ENCODE results near the gene FOLR3.
"Not testable (repeated sequence)": the region's sequence is repeated elsewhere in the genome, so short reads cannot be mapped to it uniquely, and the experiment has no call there.

The FOLR3 gene

DNA sequence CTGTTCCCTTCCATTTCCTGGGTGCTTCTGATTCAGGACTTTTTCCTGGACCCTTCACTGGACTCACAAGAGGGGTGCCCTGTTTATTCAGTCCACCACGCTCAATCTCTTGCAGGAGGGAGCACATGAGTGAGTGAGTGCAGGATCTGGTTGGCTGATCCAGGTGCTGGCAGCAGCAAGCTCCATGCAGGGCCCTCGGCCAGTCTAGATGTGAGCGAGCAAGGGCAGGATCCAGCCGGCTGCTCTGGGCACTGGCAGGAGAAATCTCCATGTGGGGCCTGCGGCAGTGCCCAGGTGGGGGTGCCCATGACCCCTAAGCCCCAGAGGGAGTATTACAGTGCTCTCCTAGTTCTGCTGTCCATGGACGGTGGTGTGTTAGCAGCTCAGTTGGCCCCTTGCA is 11.5 kb upstream of the FOLR3 start:
- DNase-seq, result no peak

DNA sequence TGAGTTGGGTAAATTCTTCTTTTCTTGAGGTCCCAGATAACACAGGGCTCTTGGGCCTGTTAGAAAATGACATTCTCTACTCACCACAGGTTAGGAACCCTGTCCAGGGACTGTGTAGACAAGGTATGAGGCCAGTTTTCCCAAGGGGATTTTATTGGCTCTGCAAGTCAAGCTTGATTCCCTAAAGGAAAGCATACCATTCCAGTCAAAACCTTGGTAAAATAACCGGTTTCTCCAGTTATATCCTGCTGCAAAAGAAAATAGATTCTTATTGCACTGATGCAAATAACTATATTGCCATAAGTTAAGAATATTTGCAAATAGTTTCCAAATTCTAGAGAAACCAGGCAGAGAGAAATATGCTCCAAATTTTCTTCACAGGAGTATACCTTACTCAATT is 9.6 kb upstream of the FOLR3 start:
- DNase-seq, result no peak

DNA sequence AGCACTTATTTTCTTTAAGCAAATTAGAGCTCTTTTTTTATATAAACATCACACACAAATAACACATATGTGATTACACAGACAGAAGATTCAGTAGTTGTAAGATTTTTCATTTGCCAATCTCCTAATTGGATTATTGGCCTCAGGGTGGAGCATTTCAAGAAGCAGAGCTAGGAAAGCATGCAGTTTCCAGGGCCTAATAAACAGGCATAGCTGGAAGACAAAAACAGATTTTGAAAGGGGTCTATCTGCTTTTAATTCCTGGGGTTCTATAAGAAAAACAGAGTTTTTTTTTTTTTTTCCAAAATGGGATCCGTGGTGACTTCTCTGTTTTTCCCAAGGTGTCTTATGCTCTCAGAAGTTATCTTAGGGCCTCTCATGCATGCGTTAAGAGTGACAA is 7.6 kb upstream of the FOLR3 start:
- no peak for DNase-seq

DNA sequence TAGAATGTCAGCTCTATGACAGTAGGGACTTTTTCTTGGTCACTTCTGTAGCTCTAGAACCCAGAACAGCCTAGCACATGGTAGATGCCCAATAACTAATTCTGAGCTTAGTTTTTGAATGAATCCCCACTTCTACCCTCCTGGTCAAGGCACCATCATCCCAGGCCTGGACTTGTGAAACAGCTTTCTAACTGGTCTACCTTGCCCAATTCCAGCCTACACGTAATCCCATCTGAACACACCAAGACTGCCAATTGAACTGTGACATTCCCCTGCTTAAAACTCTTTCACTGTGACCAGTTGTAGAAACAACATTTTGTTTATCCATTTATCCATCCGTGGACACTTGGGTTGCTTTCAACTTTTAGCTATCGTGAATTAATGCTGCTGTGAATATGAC is 6.1 kb upstream of the FOLR3 start:
- no peak for DNase-seq

DNA sequence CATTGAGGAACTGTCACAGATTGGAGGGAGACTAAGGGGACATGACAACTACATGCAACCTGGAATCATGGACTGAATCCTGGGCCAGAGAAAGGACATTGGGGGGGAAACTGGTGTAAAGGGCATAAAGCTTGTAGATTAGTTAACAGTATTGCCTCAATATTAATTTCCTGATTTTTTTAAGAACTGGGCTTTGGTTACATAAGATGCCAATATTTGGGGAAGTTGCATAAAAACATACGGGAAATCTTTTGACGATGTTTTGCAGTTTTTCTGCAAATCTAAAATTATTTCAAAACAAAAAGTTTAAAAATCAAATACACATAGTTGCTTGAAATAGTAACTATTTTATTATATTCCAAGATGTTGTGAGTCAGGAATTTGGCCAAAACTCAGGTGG is 2.9 kb upstream of the FOLR3 start:
- no peak for DNase-seq

DNA sequence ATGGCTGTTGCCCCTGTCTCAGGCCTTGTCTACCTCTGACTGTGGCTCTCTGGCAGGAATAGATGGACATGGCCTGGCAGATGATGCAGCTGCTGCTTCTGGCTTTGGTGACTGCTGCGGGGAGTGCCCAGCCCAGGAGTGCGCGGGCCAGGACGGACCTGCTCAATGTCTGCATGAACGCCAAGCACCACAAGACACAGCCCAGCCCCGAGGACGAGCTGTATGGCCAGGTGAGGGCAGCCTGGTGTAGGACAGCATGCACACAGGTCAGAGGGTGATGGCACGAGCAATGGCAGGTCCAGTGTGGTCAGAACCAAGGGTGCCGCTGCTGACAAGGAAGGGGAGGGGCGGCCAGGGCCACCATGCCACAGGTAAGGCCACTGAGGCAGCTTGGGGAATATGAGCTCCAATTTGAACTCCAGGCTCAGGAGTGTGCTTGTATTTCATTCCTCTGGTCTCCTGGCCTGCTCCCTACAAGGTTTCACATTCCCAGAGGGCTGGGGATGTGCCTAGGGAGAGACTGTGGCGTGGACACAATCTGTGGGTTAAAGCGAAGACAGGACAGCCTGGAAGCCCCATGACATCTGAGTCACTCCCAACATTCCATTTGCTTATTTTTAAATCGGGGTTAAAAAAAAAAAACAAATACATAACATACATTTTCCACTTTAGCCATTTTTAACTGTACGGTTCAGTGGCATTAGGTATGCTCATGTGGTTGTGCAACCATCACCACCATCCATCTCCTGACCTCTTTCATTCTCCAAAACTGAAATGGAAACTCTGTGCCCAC is 562 bp downstream of the FOLR3 start:
- no peak for DNase-seq

DNA sequence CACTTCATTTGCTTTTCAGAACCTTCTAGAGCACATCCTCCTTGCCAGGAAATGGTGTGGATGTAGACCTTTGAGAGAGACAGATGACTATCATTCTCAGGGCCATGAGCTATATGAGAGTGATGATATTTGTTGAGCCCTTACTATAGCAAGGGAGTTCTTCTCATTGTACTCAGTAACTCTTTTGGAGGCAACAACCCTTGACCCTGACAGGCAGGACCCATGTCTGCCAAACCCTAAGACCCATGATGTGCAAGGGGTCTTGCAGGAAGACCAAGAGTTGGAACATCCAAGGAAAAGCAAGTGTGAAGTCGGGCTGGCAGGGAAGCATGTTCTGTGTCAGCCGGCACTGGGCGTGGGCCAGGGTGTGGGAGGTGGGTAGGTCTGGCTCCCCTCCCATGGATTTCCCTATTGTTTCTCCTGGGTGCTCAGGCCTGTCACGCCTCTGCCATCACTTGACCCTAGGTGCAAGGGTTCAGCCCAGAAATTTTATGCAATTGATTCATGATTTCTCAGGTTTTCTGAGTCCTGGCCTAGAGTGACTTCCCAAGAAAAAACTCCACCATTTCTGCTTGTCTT is 1.2 kb downstream of the FOLR3 start:
- DNase-seq, result no peak

DNA sequence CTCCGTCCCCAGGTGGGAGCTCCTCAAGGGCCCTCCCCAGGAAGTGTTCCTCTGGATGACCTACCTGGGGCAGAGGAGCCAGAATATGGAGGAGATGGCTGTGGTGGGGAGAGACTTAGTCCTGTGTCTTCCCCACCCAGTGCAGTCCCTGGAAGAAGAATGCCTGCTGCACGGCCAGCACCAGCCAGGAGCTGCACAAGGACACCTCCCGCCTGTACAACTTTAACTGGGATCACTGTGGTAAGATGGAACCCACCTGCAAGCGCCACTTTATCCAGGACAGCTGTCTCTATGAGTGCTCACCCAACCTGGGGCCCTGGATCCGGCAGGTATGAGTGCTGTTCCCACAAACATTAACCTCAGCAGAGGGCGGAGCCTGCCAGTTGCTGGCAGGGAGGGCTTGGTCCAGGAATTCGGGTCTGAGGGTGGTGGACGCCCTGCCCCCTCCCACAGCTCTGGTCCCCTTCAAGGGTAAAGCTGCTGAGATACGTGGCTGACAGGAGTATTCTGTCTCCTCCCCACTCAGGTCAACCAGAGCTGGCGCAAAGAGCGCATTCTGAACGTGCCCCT is 3.4 kb downstream of the FOLR3 start:
- DNase-seq, result no peak

DNA sequence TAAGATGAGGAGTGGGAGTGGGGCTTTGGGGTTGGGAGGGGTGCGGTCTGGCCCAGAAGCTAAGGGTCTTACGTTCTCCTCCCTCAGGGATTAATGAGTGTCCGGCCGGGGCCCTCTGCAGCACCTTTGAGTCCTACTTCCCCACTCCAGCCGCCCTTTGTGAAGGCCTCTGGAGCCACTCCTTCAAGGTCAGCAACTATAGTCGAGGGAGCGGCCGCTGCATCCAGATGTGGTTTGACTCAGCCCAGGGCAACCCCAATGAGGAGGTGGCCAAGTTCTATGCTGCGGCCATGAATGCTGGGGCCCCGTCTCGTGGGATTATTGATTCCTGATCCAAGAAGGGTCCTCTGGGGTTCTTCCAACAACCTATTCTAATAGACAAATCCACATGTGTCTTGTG is 4.0 kb downstream of the FOLR3 start:
- no peak for DNase-seq

DNA sequence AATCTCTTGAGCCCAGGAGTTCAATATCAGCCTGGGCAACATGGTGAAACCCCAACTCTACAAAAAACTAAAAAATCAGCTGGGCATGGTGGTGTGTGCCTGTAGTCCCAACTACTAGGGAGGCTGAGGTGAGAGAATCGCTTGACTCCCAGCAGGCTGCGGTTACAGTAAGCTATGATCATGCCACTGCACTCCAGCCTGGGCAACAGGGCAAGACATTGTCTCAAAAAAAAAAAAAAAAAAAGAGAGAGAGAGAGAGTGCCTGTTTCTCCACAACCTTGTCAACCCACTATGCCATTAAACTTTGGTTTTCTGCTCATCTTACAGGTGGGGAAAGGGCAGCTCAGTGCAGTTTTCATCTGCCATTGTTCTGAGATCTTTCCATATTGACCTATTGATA is 5.1 kb downstream of the FOLR3 start:
- no peak for DNase-seq

DNA sequence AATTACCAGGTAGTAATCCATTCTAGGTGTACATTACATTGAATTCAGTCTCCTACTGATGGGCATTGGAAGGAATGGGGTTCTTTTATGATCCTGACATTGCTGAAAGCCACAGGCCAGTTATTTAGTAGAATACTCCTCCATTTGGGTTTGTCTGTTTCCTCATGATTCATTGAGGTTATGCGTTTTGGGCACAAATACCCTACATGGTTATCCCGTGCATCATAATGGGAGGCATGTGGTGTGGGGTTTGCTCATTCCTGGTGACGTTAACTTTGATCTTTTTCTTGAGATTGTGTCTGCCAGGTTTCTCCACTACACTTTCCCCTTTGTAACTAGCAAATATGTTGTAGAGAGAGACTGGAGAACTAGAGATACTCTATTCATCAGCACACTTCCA is 5.5 kb downstream of the FOLR3 start:
- DNase-seq, result no peak

DNA sequence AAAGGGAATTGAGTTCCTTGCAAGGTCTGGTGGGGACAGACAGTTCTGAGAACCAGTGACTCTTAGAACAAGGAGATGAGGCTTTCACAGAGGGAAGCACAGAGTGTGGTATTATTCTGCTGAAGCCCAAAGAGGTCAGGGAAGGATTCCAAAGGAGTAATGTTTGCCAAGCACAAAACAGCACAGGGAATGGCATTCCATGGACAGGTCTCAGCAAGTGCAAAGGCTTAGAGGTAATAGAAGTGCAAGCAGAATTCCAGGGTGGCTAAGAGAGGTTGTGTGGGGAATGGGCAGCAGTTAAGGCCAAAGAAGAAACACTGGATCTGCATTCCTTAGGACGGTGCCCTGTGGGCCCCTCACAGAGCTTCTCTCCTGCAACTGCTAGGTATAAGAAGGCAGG is 6.6 kb downstream of the FOLR3 start:
- not testable (repeated sequence) for DNase-seq

DNA sequence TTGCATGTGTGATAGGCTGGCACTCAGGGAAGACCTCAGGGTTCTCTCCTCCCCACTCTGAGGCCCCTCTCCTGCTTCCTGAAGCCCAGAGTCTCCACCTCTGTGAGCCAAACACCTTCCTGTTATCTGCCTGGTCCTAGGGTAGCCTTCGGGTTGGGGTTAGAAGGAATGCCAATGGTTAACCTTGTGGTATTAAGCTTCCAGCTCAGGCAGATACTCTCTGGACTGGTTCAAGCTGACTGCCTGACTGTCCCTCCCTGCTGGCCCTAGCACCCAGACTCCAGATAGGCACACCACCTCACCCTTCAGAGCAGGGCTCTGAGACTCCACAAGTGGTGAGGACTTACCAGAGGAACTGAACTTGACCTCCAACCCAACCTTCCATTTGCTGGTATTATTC is 7.0 kb downstream of the FOLR3 start:
- not testable (repeated sequence) for DNase-seq

DNA sequence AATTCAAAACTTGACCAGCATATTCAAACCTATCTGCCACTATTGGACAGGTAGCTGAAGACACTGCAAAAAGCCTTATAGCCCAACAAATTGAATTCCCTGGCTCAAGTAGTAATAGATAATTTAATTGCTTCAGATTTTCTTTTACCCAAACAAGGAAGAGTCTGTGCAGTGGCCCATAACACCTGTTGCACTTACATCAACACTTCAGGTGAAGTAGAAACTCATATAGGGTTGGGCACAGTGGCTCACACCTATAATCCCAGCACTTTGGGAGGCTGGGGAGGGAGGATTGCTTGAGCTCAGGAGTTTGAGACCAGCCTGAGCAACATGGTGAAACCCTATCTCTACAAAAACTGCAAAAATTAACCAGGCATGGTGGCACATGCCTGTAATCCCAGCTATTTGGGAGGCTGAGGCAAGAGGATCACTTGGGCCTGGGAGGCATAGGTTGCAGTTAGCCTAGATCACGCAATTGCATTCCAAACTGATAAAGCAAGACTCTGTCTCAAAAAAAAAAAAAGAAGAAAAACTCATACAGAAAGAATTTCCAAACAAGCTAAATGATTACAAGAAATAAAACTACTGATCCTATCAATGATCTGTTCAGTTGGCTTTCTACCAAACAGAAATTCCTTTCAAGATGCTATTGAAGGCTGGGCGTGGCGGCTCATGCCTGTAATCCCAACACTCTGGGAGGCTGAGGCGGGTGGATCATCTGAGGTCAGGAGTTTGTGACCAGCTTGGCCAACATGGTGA is 9.5 kb downstream of the FOLR3 start:
- DNase-seq, result no peak

DNA sequence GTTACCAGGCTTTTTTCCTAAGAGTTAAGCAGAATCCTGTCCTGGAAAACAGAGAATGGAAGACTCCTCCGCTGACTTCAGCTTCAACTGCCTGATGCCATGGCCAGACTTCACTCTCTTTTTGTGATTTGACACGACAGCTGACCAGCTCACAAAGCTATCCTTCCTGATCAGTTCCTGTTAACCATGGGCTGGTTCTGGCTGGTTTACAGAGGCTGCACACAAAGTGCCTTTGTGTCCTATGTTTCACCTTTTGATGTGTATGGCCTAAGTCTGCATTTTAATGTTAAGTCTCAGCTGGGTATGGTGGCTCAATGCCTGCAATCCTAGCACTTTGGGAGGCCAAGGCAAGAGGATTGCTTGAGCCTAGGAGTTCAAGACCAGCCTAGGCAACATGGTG is 11.1 kb downstream of the FOLR3 start:
- no peak for DNase-seq

DNA sequence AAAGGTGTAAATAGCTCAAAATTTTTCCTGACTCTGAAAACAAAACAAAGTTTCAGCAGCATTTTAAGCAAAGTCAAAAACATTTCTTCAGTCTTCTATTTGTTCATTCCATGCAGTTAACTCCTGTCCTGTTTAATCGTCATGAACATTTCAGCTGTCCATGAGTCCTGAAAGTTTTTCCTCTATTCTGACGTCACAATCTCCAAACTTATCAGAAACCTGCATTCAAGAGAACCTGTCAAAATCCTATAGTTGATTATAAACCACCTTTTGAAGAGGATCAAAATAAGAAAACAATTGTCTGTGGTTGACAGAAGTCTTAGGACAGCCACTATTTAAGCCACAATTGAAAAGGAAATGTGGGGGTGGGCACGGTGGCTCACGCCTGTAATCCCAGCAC is 15.4 kb downstream of the FOLR3 start:
- no peak for DNase-seq

DNA sequence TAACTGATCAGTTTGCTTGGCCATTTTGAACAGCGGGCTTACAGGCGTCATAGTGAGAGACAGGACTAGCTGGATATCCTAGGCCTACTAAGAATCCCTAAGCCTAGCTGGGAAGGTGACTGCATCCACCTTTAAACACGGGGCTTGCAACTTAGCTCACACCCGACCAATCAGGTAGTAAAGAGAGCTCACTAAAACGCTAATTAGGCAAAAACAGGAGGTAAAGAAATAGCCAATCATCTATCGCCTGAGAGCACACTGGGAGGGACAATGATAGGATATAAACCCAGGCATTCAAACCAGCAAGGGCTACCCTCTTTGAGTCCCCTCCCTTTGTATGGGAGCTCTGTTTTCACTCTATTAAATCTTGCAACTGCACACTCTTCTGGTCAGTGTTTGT is 18.3 kb downstream of the FOLR3 start:
- not testable (repeated sequence) for DNase-seq

DNA sequence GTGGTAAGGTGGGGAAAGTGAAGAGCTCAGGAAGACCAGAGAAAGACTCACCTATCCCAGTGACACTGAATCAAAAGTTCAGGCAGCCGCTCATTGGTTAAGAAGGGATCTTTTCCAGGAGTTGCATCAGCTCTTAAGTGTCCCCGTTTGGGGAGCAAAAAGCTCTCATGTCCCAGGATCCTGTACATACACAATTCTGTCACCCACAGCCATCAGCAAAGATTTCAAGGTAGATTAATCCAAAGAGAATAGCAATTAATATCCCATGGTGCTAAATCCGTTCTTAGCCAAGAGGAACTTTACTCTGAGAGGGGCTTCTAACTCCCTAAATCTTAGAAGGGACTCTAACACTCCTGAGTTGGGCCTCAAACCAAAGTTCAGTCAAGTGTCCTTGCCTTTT is 19.3 kb downstream of the FOLR3 start:
- no peak for DNase-seq

DNA sequence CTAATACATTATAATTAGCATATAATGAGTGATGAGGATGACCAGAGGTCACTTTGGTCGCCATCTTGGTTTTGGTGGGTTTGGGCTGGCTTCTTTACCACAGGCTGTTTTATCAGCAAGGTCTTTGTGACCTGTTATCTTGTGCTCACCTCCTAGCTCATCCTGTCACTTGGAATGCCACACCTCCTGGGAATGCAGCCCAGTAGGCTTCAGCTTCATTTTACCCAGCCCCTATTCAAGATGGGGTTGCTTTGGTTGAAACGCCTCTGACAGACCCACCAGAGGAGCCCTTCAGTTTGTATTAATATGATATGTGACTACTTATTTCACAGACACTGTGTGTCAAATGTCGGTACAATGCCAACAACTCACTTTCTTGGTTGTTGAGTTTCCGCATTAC is 20.2 kb downstream of the FOLR3 start:
- no peak for DNase-seq

DNA sequence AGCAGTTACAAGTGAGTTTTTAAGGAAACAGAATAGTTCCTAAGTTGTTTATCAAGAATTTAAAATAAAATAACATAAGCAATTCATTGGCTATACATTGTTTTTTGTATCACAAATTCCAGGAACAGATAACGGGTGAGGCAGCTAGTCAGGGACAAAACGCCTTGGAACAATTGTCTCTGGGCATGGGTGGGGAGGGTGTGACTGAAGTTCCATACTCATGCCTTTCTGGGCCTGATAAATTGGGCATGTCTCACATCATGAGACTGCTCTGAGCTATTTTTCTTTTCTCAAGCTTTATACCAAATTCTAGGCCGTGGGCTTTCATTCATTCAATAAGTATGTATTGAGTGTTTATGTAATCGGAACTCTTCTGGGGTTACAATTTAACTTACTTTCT is 21.6 kb downstream of the FOLR3 start:
- DNase-seq, result no peak

DNA sequence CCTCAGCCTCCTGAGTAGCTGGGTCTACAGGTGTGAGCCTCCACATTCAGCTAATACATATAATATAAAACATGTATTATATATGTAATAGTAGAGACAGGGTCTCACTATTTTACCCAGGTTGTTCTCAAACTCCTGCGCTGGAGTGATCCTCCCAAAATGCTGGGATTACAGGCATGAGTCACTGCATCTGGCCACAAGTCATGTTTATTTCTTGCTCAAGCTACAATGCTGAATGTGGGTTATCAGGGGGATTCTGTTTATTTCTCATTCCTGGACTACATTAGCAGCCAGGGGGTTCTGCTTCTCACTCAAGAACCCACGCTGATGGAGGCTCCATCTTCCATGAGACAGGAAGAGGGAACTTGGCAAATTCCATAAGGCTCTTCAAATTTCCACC is 24.8 kb downstream of the FOLR3 start:
- DNase-seq, result no peak

DNA sequence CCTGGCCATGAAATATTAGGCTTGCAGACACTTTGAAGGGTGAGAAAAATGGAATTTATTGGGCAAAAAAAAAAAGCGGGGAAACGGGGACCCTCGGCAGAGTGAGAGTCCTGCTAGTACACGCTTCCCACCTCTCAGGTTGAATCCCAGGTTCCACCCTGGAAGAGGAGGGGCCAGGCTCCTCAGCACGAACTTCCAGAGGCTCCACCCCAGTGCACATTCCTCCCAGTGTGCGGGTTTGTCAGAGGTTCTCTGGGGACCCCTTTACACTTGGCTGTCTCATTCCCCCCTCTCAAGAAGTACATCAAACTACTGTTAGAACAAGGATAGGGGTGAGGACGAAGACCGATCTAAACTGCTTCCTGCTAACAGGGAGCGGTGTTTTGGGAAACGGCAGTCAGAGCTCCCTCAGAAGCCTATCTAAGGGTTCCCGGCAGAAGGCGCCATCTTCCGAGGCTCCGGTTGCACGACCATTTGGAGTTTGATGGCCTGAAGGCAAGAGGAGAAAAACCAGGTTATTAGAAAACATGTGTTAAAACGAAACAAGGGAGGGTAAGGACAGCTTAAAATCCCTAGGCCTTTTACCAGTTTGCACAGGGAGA is 27.5 kb downstream of the FOLR3 start:
- no peak for DNase-seq

DNA sequence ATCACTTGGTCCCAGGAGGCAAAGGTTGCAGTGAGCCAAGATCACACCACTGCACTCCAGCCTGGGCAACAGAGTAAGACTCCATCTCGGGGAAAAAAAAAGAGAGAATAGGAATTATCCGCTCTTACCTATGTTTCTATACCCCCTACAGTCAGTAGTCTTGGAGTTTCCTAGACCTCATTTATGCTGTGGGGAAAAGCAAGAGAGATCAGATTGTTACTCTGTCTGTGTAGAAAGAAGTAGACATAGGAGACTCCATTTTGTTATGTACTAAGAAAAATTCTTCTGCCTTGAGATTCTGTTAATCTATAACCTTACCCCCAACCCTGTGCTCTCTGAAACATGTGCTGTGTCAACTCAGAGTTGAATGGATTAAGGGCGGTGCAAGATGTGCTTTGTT is 28.7 kb downstream of the FOLR3 start:
- DNase-seq, result not testable (repeated sequence)

Measured in NCI-H1105 treated with DMSO at 0.1 percent for 48 hours (cell line).